HepG2 (cell line): Measurements from ENCODE around the gene MAP3K4. TPM values are rescaled to one million over a fixed set of nuclear protein-coding genes. Genes with fewer than 3 reads are reported as not detected.

Experiments used
- FOXM1 ChIP-seq: sonication (generic); formaldehyde crosslinking; IDR thresholded peaks from 2 replicates; pipeline ENCODE4 v1.5.0; 2020; ENCODE audit warnings: missing genetic modification reagents
- HOXD1 ChIP-seq: sonication (generic); formaldehyde crosslinking; IDR thresholded peaks from 2 replicates; pipeline ENCODE4 v1.5.0; 2020; ENCODE audit warnings: missing genetic modification reagents
- KDM2A ChIP-seq: sonication (generic); formaldehyde crosslinking; IDR thresholded peaks from 2 replicates; pipeline ENCODE4 v1.4.0; 2020; ENCODE audit warnings: low read depth, missing genetic modification reagents, borderline replicate concordance
- NCOA1 ChIP-seq: sonication (generic); formaldehyde crosslinking; IDR thresholded peaks from 2 replicates; pipeline ENCODE4 v1.9.0; 2021; ENCODE audit warnings: missing genetic modification reagents
- PHF8 ChIP-seq: sonication (generic); formaldehyde crosslinking; IDR thresholded peaks from 2 replicates; pipeline ENCODE4 v1.5.0; 2020; ENCODE audit warnings: missing genetic modification reagents
- SNAPC5 ChIP-seq: sonication (generic); formaldehyde crosslinking; IDR thresholded peaks from 2 replicates; pipeline ENCODE4 v1.8.1; 2023; ENCODE audit warnings: mild to moderate bottlenecking, missing genetic modification reagents, borderline replicate concordance
- TGIF2 ChIP-seq: IDR thresholded peaks from 2 replicates; pipeline ENCODE4 v1.6.1; 2016; ENCODE audit warnings: control low read depth, missing compliant biosample characterization
- ZNF3 ChIP-seq: IDR thresholded peaks from 2 replicates; pipeline ENCODE4 v1.7.0; 2017; ENCODE audit warnings: inconsistent platforms
- ZNF407 ChIP-seq: sonication (generic); formaldehyde crosslinking; IDR thresholded peaks from one replicate; pipeline ENCODE4 v1.5.1; 2020; ENCODE audit warnings: mild to moderate bottlenecking, missing genetic modification reagents; ENCODE audit errors: not compliant biosample characterization
- polyA plus RNA-seq, 8 experiments: library from polyadenylated mRNA; depleted of rRNA in 3 of 8; stranded (reverse) in 7 of 8; unstranded in 1 of 8; fragments of >200 nt; fragmentation: Illumina TruSeq in 4 of 8; extraction: Trizol in 4 of 8; gene quantifications; 2 replicates each; pipeline versions ENCODE4 v1.2.1 to v1.2.3, GENCODE V29; 2011 to 2016; ENCODE audit warnings: low read depth in 4 of 8, missing spikeins in 1 of 8, mixed read lengths in 1 of 8; ENCODE audit not compliant: insufficient read depth in 1 of 8
- total RNA-seq, 5 experiments: library from RNA; depleted of rRNA; stranded (reverse); fragments of >200 nt; fragmentation: Illumina TruSeq; extraction: Trizol; gene quantifications; 2 replicates each; pipeline ENCODE4 v1.2.3, GENCODE V29; 2016; ENCODE audit warnings: low read depth in 1 of 5

MAP3K4 gene
- total and polyA plus RNA-seq, 2 of the 13 experiments (the other 11 are each of a cell fraction or from before 2014, with no cell fraction given) = 12.9 to 33.6 TPM

- TF ChIP-seq ZNF407 (CRISPR knock-in tag) (no peak), NCOA1 (no peak), KDM2A (CRISPR knock-in tag) (no peak), TGIF2 (no peak), SNAPC5 (CRISPR knock-in tag) (no peak), ZNF3 (CRISPR knock-in tag) (no peak), PHF8 (no peak), HOXD1 (CRISPR knock-in tag) (no peak), FOXM1 (CRISPR knock-in tag) (no peak)
Observed at GRCh38 chr6:161021543-161021942, 30.0 kb downstream of the MAP3K4 start (continued).
